GOT3 (cell line): ENCODE measurements around the gene NRGN.

Source experiments
- DNase-seq: peaks from one replicate; lab custom pipeline; 2025; ENCODE audit warnings: mixed read lengths; lab: John Stamatoyannopoulos, UW

The NRGN gene

GRCh38 chr11:124739479-124740276 lies at the start of gene NRGN:
Gene NRGN, plus strand, starts transcription at chr11:124739942. Its CDS starts 143 bp downstream, at chr11:124740085.
- peak; percentile 12 for DNase-seq

DNA sequence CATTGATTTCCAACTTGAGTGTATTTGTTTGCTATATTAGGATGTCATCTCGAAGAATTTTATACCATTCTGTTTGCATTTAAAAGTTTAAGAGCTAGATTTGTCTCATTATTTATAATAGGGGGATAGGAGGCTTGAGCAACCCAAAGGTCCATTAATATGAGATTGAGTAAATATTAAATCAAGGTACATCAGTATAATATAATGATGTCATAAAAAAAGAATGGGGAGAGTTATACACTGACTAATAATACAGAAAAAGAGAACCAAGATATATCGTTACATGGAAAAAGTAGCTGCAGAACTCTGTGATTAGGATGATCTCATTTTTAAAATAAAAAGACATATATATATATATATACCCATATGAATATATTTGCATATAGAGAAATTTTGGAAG lies 46.6 kb upstream of the NRGN start:
- DNase-seq = no peak

GRCh38 chr11:124699547-124699946 lies 40.2 kb upstream of the NRGN start:
- no peak for DNase-seq

GRCh38 chr11:124700028-124700427 lies 39.7 kb upstream of the NRGN start:
- no peak for DNase-seq

GRCh38 chr11:124707829-124708228 lies 31.9 kb upstream of the NRGN start:
- no peak for DNase-seq

GRCh38 chr11:124712392-124712791 lies 27.4 kb upstream of the NRGN start:
- DNase-seq = no peak

DNA sequence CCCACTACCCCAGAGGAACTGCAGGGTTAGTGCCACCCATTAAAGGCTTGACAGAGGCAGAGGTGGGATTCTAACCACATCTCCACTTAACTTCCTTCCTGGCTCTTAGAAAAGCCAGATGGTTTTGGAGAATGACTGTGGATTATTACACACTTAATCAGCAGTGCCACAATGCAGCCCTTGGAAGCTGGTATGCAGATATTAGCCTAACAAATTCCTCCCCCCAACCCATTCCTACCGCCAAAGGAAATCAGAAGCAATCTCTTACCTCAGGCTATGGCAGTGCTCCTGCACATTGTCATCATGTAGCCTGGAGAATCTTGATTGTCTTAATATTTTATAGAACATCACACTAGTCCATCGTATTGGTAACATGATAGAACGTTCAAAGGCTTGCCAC lies 23.2 kb upstream of the NRGN start:
- no peak for DNase-seq

GRCh38 chr11:124717421-124717785 lies 22.3 kb upstream of the NRGN start:
- no peak for DNase-seq

DNA sequence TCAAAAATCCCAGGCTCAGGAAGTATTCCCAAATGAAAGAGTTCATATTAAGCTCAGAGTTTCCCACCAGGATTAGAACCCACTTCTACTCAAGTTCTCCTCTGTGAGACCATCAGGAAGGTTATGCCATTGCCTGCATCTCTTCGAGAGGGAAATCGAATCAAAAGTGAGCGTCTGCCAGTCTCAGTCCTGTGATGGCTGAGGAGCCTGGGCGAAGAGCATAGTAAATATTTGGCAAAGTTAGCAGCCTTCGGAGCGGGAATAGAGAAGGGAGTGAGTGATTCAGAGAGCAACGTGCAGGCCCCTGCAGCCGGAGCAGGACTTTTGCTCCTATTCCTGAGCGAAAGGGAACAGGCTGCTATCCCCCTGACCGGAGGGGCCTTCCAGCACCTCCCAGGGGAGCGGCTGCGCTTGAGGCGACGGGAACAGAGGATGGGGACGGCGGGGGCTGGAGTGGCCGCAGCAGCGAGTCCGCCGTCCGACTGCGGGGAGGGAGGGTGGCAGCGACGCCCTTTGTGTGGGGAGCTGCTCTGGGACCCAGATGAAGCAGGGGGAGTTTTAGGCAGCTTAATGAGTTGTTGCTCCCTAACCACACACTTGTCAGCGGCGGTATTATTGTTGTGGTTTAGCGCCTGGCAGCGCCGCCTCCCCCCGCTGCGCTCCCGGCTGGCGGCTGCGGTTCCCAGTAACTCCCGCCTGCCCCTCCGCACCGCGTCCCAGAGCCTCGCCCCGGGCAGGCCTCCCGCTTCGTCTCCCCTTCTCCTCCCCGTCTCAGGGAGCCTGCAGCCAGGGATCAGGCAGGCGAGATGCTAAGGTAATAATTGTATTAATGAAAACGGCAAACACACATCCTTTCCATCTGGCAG lies 21.7 kb upstream of the NRGN start:
- no peak for DNase-seq

GRCh38 chr11:124718801-124719200 lies 20.9 kb upstream of the NRGN start:
- no peak for DNase-seq

- DNase-seq = no peak
Measured at GRCh38 chr11:124719534-124719933, 20.2 kb upstream of the NRGN start.

- no peak for DNase-seq
Measured at GRCh38 chr11:124722176-124722575, 17.6 kb upstream of the NRGN start.

GRCh38 chr11:124724979-124725718 lies 14.6 kb upstream of the NRGN start:
- DNase-seq = no peak

DNA sequence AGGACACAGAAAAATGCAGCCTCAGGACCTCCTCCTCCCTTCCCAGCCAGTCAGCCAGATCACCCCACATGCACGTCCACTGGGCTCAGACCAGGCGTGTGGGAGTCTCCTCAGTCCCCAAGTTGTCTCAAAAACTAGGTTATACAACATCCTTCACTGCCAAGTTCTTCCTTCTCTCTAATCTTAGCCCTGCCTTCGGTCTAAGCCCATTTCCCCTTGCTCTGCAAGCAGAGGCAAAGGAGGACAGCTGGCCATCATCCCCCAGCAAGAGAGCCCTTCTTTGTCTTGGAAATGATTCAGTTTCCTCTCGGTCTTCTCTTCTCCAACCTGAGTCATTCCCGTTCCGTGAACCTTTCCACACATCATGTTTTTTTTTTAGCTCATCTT lies 14.0 kb upstream of the NRGN start:
- DNase-seq = no peak

DNA sequence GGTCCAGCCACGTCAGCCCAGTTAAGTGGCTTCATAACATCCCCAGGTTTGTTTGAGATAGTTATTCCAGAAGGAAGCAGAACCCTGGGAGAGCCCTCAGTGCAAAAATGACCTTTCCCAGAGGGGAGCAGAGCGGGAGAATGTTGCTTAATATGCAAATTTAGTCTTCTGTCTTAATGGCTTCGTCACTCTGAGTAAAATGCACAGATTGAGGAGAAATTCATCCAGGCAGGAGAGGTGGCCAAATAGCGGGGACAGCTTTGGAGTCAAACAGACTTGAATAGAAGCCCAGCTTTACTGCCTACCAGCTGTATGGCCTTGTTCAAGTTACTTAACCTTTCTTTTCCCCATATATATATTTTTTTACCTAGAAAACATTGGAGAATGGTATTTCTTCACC lies 12.3 kb upstream of the NRGN start:
- no peak for DNase-seq

DNA sequence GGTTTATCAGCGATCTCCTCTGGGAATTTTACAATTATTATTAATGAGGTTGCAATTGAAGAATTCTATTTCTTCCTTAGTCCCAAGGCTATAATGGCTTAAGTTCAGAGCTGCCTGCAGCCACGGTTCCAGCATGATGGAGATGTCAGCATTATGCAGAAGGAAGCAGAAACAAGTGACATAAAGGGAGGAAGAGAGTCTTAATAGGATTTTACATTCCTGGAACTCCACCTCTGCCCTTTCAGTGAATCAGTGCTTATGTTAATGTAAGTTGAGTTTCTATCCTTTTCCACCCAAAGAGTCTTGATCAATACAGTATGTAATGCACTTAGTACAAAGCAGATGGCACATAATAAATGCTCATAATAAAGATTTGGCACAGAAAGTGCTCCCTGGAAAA lies 11.6 kb upstream of the NRGN start:
- no peak for DNase-seq

DNA sequence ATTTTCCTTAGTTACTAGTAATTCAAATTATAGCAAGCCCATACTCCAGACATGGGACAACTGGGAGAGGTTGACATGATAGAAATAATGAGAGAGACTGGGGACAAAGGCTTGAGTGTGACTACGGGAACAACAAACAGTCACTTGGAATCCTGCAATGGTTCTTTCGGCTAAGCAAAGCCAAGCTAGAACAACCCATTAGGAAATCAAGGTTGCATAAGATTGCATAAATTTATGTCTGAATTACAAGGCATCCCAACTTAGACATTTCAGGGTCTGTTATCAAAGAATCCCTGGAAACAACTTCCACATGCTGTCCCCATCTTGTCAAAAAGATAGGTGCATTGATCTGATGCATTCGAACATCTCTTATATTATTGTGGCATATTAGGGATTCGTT lies 10.2 kb upstream of the NRGN start:
- DNase-seq = no peak

DNA sequence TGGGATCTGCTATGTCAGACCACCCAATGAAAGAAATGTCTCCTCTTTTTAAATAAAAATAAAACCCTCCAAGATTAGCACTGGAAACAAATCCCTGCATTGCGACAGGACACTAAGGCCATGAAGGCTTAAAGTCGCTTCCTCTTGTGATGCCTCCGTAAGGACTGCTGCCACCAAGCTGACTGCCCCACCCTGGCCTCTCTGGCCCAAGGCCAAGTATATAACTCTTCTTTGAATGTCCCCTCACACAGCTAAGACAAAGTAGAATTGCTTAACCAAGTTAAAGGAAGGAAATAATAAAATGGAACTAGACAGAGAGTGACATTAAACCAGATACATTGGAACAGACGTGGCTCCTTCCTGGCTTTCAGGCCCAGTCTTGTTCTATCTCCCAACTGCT lies 7.5 kb upstream of the NRGN start:
- DNase-seq = no peak

DNA sequence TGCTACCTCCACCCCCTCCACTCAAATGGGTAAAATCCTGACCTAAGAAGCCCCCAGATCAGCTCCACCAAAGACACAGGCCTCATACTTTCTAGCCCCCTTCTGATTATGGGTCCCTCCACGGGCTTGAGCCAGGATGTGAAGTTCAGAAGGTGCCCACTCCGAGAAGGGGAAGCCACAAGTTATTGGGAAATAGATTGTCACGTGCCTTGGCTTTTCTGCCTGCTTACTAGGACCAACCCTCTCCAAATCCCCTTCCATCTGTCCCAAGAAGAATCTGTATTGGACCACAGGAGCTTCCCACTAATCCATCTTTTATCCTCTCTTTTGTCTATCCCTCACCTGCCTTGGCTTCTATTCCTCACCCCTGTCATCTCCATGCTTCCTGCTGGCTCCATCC lies 3.0 kb upstream of the NRGN start:
- DNase-seq = no peak

DNA sequence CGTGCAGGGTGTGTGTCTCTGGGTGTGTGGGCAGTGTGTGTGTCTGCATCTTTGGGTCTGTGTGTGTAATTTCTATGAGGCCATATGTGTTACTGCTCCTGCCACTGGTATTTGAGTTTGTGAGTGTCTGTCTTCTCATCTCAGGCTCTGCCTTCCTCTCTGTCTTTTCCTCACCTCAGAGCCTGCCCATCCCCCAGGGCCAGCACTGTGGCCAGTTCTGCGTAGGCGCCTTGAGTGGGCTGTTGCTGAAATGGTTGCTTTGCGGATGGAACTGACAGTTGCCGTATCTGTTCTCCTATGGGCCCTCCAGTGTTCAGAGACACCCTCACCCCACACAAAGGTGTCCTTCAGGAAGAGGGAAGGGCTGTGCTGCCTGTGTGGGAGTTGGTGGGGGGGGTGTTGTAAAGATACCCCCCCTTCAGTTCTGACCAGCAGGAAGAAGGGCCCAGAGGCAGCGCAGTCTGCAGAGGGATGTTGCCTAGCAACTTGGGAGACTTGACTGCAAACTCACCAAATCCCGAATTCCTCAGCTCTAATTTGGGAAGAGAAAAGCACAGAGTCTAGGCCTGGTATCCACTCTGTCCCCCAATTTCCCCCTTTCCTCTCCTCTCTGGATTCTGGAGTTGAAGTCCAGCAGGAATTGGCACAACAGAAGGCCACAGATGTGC lies 2.0 kb upstream of the NRGN start:
- DNase-seq = no peak

GRCh38 chr11:124738713-124739478 lies 846 bp upstream of the NRGN start:
- no peak for DNase-seq
